H1 (cell line): Measurements from ENCODE around the gene TMEM187.

Experiments
- CTCF ChIP-seq, 3 experiments: IDR thresholded peaks; 1 replicate in 2 of 3; 2 replicates in 1 of 3; pipeline versions ENCODE4 v1.5.1 to v1.6.1; 2011; ENCODE audit warnings: low read length in 3 of 3, mild to moderate bottlenecking in 3 of 3, inconsistent platforms in 2 of 3, low read depth in 1 of 3, moderate library complexity in 1 of 3; ENCODE audit not compliant: insufficient read depth in 1 of 3; ENCODE audit errors: control extremely low read depth in 1 of 3
- SP4 ChIP-seq: IDR thresholded peaks from 2 replicates; pipeline ENCODE4 v1.6.1; 2012; ENCODE audit warnings: low read length, inconsistent platforms
- ZNF274 ChIP-seq: IDR thresholded peaks from 2 replicates; pipeline ENCODE4 v1.7.0; 2012; ENCODE audit warnings: low read length, borderline replicate concordance; ENCODE audit errors: extremely low read depth

DNA sequence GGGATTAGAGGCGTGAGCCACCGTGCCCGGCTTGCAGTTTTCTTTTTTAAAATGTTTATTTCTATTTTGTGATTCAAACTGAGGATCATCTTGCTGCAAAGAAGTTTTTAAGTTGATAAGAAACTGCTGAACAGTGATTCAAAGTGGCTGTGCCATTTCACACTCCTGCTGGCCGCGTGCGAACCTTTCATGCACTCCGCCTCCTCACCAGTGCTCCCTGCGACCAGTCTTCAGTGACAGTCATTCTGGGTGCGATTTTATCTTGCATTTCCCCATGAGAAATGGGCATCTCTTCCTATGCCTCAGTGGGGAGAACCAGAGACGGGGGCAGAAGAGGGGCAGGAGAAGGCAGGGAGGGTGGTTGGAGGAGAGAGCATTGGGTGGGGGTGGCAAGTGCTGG lies 21.4 kb downstream of the TMEM187 start:
- TF ChIP-seq ZNF274, result no peak
- no peak for TF ChIP-seq SP4
- TF ChIP-seq CTCF (IDR thresholded peaks at IDR 0.05; ENCODE audit: control extremely low read depth in 1 of 3, insufficient read depth in 1 of 3, low read depth in 1 of 3, low read length in 3 of 3), result no peak
